Measurements from ENCODE around the gene TSPOAP1. TPM values are rescaled to one million over a fixed set of nuclear protein-coding genes. Genes with fewer than 3 reads are reported as not detected.

TSPOAP1 gene
- total RNA-seq, 1 experiment from 2014 or later: 10.9 TPM

- TF ChIP-seq, protein P1, sequence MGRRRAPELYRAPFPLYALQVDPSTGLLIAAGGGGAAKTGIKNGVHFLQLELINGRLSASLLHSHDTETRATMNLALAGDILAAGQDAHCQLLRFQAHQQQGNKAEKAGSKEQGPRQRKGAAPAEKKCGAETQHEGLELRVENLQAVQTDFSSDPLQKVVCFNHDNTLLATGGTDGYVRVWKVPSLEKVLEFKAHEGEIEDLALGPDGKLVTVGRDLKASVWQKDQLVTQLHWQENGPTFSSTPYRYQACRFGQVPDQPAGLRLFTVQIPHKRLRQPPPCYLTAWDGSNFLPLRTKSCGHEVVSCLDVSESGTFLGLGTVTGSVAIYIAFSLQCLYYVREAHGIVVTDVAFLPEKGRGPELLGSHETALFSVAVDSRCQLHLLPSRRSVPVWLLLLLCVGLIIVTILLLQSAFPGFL (CRISPR knock-in tag; IDR thresholded peaks at IDR 0.05; ENCODE audit: borderline replicate concordance): no peak
- TF ChIP-seq MYBL2 (CRISPR knock-in tag; IDR thresholded peaks at IDR 0.05) (no peak), ATF1 (CRISPR knock-in tag; IDR thresholded peaks at IDR 0.05) (no peak), TP53 (CRISPR knock-in tag; IDR thresholded peaks at IDR 0.05) (no peak), NFYB (CRISPR knock-in tag; conservative IDR thresholded peaks at IDR 0.05; ENCODE audit: low read depth) (no peak), GTF2I (CRISPR knock-in tag; conservative IDR thresholded peaks at IDR 0.05) (no peak)
- TF ChIP-seq, protein P2, sequence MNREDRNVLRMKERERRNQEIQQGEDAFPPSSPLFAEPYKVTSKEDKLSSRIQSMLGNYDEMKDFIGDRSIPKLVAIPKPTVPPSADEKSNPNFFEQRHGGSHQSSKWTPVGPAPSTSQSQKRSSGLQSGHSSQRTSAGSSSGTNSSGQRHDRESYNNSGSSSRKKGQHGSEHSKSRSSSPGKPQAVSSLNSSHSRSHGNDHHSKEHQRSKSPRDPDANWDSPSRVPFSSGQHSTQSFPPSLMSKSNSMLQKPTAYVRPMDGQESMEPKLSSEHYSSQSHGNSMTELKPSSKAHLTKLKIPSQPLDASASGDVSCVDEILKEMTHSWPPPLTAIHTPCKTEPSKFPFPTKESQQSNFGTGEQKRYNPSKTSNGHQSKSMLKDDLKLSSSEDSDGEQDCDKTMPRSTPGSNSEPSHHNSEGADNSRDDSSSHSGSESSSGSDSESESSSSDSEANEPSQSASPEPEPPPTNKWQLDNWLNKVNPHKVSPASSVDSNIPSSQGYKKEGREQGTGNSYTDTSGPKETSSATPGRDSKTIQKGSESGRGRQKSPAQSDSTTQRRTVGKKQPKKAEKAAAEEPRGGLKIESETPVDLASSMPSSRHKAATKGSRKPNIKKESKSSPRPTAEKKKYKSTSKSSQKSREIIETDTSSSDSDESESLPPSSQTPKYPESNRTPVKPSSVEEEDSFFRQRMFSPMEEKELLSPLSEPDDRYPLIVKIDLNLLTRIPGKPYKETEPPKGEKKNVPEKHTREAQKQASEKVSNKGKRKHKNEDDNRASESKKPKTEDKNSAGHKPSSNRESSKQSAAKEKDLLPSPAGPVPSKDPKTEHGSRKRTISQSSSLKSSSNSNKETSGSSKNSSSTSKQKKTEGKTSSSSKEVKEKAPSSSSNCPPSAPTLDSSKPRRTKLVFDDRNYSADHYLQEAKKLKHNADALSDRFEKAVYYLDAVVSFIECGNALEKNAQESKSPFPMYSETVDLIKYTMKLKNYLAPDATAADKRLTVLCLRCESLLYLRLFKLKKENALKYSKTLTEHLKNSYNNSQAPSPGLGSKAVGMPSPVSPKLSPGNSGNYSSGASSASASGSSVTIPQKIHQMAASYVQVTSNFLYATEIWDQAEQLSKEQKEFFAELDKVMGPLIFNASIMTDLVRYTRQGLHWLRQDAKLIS (CRISPR knock-in tag; IDR thresholded peaks at IDR 0.05; ENCODE audit: borderline replicate concordance): no peak
Measured at GRCh38 chr17:58252141-58252540, 76.5 kb downstream of the TSPOAP1 start (continued).

Small RNA genes within 50 kb of the gene (microRNA-seq; reads per million reads assigned to microRNA genes)
- not detected for gene MIR4736 (ENCODE audit: borderline number of aligned reads)

Other genes with a start within 250 kb of the TSPOAP1 start
- 32.1 to 34.6 TPM (median 32.2 TPM) in 3 replicates for gene DYNLL2, start 245.4 kb downstream of the TSPOAP1 start, total RNA-seq (2021)
- gene OR4D1, start 180.4 kb downstream of the TSPOAP1 start, total RNA-seq (2021): 0.17 to 0.41 TPM (median 0.39 TPM) in 3 replicates
- not detected in 3 replicates for gene OR4D2, start 161.8 kb downstream of the TSPOAP1 start, total RNA-seq (2021)
- gene EPX, start 136.1 kb downstream of the TSPOAP1 start, total RNA-seq (2021): not detected in 3 replicates
- 18.6 to 24.2 TPM (median 18.9 TPM) in 3 replicates for gene MKS1, start 109.5 kb downstream of the TSPOAP1 start, total RNA-seq (2021)
- gene LPO, start 90.2 kb downstream of the TSPOAP1 start, total RNA-seq (2021): 0.20 to 0.50 TPM (median 0.23 TPM) in 3 replicates
- gene MPO, start 47.9 kb downstream of the TSPOAP1 start, total RNA-seq (2021): not detected in 3 replicates
- 85.5 to 91.1 TPM (median 89.3 TPM) in 3 replicates for gene SUPT4H1, start 23.4 kb upstream of the TSPOAP1 start, total RNA-seq (2021)
- gene RNF43, start 88.7 kb upstream of the TSPOAP1 start, total RNA-seq (2021): 3.2 to 3.6 TPM (median 3.5 TPM) in 3 replicates
- 0.07 to 0.11 TPM (median 0.09 TPM) in 3 replicates for gene HSF5, start 159.6 kb upstream of the TSPOAP1 start, total RNA-seq (2021)
- 30.2 to 32.5 TPM (median 30.8 TPM) in 3 replicates for gene MTMR4, start 185.8 kb upstream of the TSPOAP1 start, total RNA-seq (2021)

All from WTC11 (cell line).